Lower leg skin (tissue), 4 donors: ENCODE results near the gene PAPLN. TPM values are rescaled to one million over a fixed set of nuclear protein-coding genes. Genes with fewer than 3 reads are reported as not detected.

ENCODE experiments used
- DNase-seq, 2 donors: peaks; one replicate each; pipeline ENCODE4 v3.0.0-alpha.2; 2019; ENCODE audit warnings: low spot score in 2 of 2
- H3K4me3 ChIP-seq: fragments of 200-600 bp; sonication (generic); 2 replicates; pipeline ENCODE4 v1.5.1; 2017; ENCODE audit warnings: mild to moderate bottlenecking, low read depth; ENCODE audit not compliant: poor library complexity, severe bottlenecking
- POLR2A ChIP-seq, 2 donors: fragments of 450-650 bp; IDR thresholded peaks; one replicate each; pipeline ENCODE4 v1.6.1; 2016 to 2017; ENCODE audit warnings: antibody characterized with exemption in 2 of 2, mild to moderate bottlenecking in 1 of 2, moderate library complexity in 1 of 2
- WGBS, 2 donors: methylation state at CpG; one replicate each; pipeline ENCODE4 v1.1.5; 2018; 5-methylcytosine and 5-hydroxymethylcytosine counted together
- intact Hi-C: fragments of 100-400 bp; cut with DNase I; formaldehyde crosslinking; loops from one replicate; pipeline ENCODE4 v1.15.0; 2023; ENCODE audit warnings: low total_unique reads
- total RNA-seq, 4 donors: library from RNA; depleted of rRNA; stranded (reverse); fragments of >200 nt; gene quantifications; one replicate each; pipeline ENCODE4 v1.1.0, GENCODE V29; 2016
- TF ChIP-seq, protein P1 (sequence below), 3 donors: fragments of 450-650 bp; IDR thresholded peaks; one replicate each; pipeline ENCODE4 v1.5.1; 2016; ENCODE audit warnings: antibody characterized with exemption in 3 of 3, mild to moderate bottlenecking in 3 of 3, moderate library complexity in 2 of 3

The PAPLN gene
- total RNA-seq, 4 donors from 2014 or later: 11.2 to 36.4 (median 22.6) TPM

DNA sequence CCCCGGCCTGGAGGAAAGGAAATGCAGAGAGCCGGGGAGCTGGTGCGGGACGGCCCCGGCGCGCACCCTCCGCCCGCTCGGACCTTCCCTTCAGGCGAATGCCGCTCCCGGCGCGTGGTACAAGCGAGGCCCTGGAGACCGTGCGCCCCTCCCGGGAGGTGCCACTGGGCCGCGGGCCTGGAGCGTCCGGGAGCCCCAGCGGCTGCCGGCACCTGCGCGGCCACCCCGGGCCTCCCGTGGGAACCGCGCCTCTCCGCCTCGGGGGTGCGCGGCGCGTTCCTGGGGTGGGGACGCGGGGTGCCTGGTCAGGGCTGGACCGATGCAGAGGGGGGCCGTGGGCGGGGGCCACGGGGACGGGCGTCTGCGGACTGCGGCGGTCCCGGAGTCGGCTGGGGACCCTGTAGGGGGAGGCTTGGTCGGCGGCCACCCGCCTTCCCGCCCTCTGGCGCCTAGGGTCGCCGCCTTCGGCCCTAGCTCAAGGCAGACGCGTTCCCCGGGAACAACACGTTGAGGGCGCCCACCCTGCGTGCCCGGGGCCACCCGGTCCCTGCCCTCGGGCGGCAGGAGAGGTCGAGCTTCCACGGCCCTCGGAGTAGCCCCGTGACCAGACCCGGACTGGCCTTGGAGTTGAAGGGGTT lies 599 bp downstream of the PAPLN start:
- peak in 1 of 2 donors; percentile 84 for DNase-seq
- WGBS, 2 donors: 4 to 5% methylated on average over 15 to 21 of the region's 73 CpGs
- H3K4me3 ChIP-seq: peak overlapping the region; percentile 12
- intact Hi-C loops: no loop called here
- TF ChIP-seq, protein P1, sequence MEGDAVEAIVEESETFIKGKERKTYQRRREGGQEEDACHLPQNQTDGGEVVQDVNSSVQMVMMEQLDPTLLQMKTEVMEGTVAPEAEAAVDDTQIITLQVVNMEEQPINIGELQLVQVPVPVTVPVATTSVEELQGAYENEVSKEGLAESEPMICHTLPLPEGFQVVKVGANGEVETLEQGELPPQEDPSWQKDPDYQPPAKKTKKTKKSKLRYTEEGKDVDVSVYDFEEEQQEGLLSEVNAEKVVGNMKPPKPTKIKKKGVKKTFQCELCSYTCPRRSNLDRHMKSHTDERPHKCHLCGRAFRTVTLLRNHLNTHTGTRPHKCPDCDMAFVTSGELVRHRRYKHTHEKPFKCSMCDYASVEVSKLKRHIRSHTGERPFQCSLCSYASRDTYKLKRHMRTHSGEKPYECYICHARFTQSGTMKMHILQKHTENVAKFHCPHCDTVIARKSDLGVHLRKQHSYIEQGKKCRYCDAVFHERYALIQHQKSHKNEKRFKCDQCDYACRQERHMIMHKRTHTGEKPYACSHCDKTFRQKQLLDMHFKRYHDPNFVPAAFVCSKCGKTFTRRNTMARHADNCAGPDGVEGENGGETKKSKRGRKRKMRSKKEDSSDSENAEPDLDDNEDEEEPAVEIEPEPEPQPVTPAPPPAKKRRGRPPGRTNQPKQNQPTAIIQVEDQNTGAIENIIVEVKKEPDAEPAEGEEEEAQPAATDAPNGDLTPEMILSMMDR (IDR thresholded peaks at IDR 0.05): no peak
- TF ChIP-seq POLR2A (IDR thresholded peaks at IDR 0.05): no peak

DNA sequence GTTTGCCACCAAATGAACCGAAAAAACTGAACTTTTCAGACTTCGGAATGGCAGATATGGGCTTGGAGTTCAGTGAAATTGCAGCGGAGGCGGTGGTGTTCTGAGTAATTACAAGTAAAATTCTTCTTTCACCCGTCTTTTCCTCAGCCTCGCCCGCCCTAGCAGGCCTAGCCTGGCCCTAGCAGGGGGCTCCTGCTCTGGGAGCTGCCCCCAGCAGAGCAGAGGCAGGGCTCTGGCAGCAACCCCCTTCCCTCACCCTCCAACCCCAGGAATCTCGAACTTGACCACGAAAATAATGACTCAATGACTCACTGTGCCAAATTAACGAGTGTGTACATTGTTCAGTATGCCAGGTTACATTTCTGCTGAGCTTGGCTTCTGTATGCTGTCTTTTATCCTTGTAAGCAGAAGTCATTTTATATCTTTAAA lies 1.1 kb downstream of the PAPLN start:
- intact Hi-C loops: no loop called here
- 7 to 18% methylated on average over 10 of the region's 10 CpGs for WGBS, 2 donors
- DNase-seq: no peak
- no peak for TF ChIP-seq POLR2A (IDR thresholded peaks at IDR 0.05)
- TF ChIP-seq, protein P1 (IDR thresholded peaks at IDR 0.05): no peak
- no peak overlapping the region for H3K4me3 ChIP-seq

DNA sequence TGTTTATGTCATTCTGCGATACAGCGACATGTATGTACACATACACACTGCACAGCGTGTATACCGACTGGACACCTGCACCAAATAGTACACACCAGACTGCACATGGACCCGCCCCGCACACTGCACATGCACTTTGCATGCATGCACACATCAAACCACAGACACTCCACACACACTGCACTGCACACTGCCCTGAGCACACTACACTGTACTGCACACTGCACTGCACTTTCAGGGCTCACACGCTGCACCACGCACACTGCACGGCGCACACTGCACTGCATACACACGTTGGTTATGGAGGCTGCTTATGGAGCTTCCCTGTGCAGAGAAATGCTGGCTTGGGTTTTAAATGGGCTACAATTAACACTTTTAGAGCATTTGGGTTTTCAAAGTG lies 1.6 kb downstream of the PAPLN start:
- H3K4me3 ChIP-seq: no peak overlapping the region
- DNase-seq: no peak
- intact Hi-C loops: no loop called here
- no peak for TF ChIP-seq POLR2A (IDR thresholded peaks at IDR 0.05)
- TF ChIP-seq, protein P1 (IDR thresholded peaks at IDR 0.05): no peak
- 52 to 59% methylated on average over 11 of the region's 11 CpGs for WGBS, 2 donors

DNA sequence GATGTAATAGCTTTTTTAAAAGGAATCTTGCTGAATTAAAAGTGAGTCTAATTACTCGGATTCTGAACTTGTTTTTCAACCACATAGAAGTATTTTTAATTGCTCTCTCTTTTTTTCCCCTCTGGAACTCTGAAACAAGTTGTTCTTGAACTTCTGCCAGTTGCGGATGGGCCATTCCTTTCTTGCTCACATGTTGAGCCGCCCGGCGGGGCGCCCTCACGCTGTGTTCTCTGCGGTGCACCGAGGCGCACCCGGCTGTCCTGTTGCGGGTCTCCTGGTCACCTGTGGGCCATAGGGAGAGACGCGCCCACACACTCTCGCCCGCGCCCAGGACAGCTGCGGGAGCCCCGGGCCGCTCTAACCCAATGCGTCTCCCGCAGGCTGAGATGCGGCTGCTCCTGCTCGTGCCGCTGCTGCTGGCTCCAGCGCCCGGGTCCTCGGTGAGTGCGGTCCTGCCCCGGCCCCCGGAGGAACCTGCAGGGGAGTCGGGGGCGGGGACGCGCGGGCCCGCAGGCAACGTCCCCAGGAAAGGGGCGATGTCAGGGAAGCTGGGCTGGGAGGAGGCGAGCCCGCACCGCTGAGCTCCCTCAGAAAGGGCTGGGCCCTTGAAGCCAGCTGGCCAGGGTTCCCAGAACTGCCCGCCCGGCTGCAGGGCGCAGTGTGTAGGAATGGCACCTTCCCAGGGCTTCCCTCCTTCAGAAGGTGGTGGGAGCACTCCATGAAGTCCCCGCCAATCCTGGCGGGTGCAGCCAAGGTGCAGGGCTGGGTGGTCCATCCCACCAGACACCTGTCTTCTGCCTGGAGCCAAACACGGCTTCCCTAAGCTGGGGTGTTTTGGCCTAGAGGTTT lies 2.3 kb downstream of the PAPLN start:
- no peak overlapping the region for H3K4me3 ChIP-seq
- intact Hi-C loops: no loop called here
- WGBS, 2 donors: 9% methylated on average over 22 to 46 of the region's 48 CpGs
- DNase-seq: peak; percentile 48 to 88
- TF ChIP-seq, protein P1 (IDR thresholded peaks at IDR 0.05): no peak
- TF ChIP-seq POLR2A (IDR thresholded peaks at IDR 0.05): no peak

DNA sequence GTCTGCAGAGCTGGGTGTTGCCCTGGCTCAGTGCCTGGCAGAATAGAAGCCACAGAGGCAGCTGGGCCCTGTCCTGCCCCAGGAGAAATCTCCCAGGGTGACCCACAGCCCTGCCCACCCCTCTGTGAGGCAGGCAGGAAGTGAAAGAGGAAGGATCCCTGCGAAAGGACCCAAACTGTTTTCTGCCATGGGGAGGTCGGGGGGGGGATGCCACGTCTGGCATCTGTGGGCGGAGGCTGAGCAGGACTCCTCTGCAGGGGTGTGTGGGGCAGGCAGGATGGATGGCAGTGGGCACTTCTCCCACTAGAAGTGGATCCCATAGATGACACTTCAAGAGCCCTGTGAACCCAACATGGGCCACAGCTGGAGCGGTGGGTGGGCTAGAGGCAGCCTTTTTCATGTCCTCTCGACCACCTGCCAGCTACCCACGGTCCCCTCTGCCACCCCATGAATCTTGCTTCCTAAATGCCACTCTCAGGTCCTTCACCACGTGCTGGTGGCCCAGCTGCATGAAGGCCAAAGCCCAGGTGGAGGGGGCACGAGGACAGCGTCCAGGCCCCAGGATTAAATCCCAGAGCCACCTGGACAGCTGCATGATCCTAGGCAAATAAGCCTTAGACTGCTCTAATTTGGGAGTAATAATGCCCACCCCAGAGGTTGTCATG lies 3.6 kb downstream of the PAPLN start:
- H3K4me3 ChIP-seq: no peak overlapping the region
- 76 to 84% methylated on average over 7 to 10 of the region's 10 CpGs for WGBS, 2 donors
- TF ChIP-seq, protein P1 (IDR thresholded peaks at IDR 0.05): no peak
- TF ChIP-seq POLR2A (IDR thresholded peaks at IDR 0.05): no peak
- intact Hi-C loops: no loop called here
- DNase-seq: no peak
